ENCODE data around the gene HIF1A.

Gene HIF1A

GRCh38 chr14:61661471-61662400 lies 33.6 kb upstream of the HIF1A start:
- TF ChIP-seq CTCF (IDR thresholded peaks at IDR 0.05; ENCODE audit: low read length, missing control alignments): no peak
- H3K4me3 ChIP-seq (replicated peaks; ENCODE audit: low read depth, low read length): no peak overlapping the region
- DNase-seq (ENCODE audit: low read depth): peak; percentile 77

- no peak for TF ChIP-seq CTCF (IDR thresholded peaks at IDR 0.05; ENCODE audit: low read length, missing control alignments)
- DNase-seq (ENCODE audit: low read depth): peak; percentile 72
- H3K4me3 ChIP-seq (replicated peaks; ENCODE audit: low read depth, low read length): no peak overlapping the region
Observed at GRCh38 chr14:61662437-61663311, 32.6 kb upstream of the HIF1A start.

- H3K4me3 ChIP-seq (replicated peaks; ENCODE audit: low read depth, low read length): no peak overlapping the region
- DNase-seq (ENCODE audit: low read depth): no peak
- no peak for TF ChIP-seq CTCF (IDR thresholded peaks at IDR 0.05; ENCODE audit: low read length, missing control alignments)
Observed at GRCh38 chr14:61663312-61663979, 31.9 kb upstream of the HIF1A start.

- no peak for TF ChIP-seq CTCF (IDR thresholded peaks at IDR 0.05; ENCODE audit: low read length, missing control alignments)
- H3K4me3 ChIP-seq (replicated peaks; ENCODE audit: low read depth, low read length): no peak overlapping the region
- no peak for DNase-seq (ENCODE audit: low read depth)
Observed at GRCh38 chr14:61668282-61668681, 27.0 kb upstream of the HIF1A start.

- no peak for TF ChIP-seq CTCF (IDR thresholded peaks at IDR 0.05; ENCODE audit: low read length, missing control alignments)
- no peak overlapping the region for H3K4me3 ChIP-seq (replicated peaks; ENCODE audit: low read depth, low read length)
- no peak for DNase-seq (ENCODE audit: low read depth)
Observed at GRCh38 chr14:61670576-61670975, 24.7 kb upstream of the HIF1A start.

GRCh38 chr14:61671082-61671481 lies 24.2 kb upstream of the HIF1A start:
- no peak overlapping the region for H3K4me3 ChIP-seq (replicated peaks; ENCODE audit: low read depth, low read length)
- no peak for DNase-seq (ENCODE audit: low read depth)

More at GRCh38 chr14:61671082-61671481, 24.2 kb upstream of the HIF1A start:
- no peak for TF ChIP-seq CTCF (IDR thresholded peaks at IDR 0.05; ENCODE audit: low read length, missing control alignments)
